ENCODE results near the gene RRBP1. TPM values are rescaled to one million over a fixed set of nuclear protein-coding genes. Genes with fewer than 3 reads are reported as not detected.
A peak's percentile ranks its signal among the peaks of the same experiment; 100 is the strongest.

Gene RRBP1
- total and polyA plus RNA-seq, 2 donors (not counting 3 experiments of a cell fraction or from before 2014, with no cell fraction given): 50.3 to 236 TPM

DNA sequence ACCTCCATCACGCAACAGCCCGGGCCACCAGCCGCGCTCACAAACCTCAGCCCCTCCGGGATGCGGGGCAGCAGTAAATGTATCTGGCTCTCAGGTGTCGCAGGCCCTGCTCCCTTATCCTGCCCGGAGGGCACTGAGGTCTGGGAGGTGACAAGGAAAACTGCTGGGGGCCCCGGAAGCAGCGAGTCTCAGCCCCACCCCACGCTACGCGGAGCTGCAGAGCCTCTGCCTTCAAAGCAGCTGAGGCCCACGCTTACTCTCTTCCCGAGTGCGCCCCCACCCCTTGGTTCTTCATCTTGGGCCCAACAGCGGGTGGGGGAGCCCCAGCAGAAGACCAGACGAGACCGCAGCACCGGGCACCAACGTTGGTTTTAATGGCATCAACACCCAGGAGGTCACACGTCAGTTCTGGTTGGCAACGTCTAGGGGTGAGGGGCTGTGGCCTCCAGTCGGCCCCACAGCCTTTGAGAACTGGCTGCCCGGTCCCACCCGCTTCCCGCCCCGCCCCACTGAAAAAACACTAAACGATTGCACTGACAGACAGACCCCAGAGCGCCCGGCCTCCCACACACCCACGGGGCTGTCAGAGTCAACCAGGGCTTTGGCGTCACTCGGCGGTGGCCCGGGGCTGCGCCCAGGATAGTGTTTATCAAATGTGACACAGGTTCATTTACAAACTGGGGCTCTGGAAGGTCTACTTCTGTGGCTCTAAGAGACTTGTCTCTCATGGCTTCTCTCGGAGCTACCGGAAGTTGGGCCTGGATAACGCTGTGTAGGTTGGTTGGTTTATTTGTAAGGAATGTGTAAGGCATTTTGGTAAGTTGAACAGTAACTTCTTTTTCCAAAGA lies 68.5 kb downstream of the RRBP1 start:
- H3K27ac ChIP-seq (ENCODE audit: insufficient read depth, low read depth, low read length): no peak overlapping the region
- FAIRE-seq (no peak), DNase-seq (ENCODE audit: low read depth, low spot score) (no peak)
- dilution Hi-C loops (cut with MboI; ENCODE audit: extremely low pct_ligation_motif_present, low sequenced_read_pairs) (no loop called here), intact Hi-C loops (cut with micrococcal nuclease) (no loop called here)
- no peaks in the 10 kb centered on the region for H3K27me3 ChIP-seq (ENCODE audit: control insufficient read depth in 2 of 2, insufficient read depth in 2 of 2, low read length in 2 of 2)
- H3K4me1 ChIP-seq (ENCODE audit: control insufficient read depth, extremely low read depth, insufficient read depth, low read length): no peaks in the 10 kb centered on the region
- no peaks in the 10 kb centered on the region for H3K9me1 ChIP-seq (replicated peaks; ENCODE audit: control insufficient read depth, extremely low read depth, insufficient read depth, low read length)
- ChIA-PET POLR2A (no interaction called here), CTCF (interaction anchor here (0.7 to 7.7 kb wide), 7 partner anchors 44 to 325 kb away, joined by 3 to 89 read pairs (median 4); partner anchors contain the start of genes BFSP1 and DSTN)
- H3K9me3 ChIP-seq (replicated peaks; ENCODE audit: control insufficient read depth, insufficient read depth, low read length): no peaks in the 10 kb centered on the region
- H2AFZ ChIP-seq (ENCODE audit: low read depth, low read length): no peak overlapping the region
- H3K4me3 ChIP-seq (replicated peaks in 1 of 3; ENCODE audit: insufficient read depth in 1 of 3, low read depth in 1 of 3, low read length in 3 of 3): no peak overlapping the region
- no peaks in the 10 kb centered on the region for H3K79me2 ChIP-seq (ENCODE audit: control insufficient read depth, insufficient read depth, low read length)
- peaks cover 4 to 40% of the 10 kb centered on the region in 2 experiments for H3K36me3 ChIP-seq (ENCODE audit: control insufficient read depth in 2 of 2, extremely low read depth in 1 of 2, insufficient read depth in 2 of 2, low read length in 2 of 2)
- TSS peak; percentile 99 for BruUV-seq (replicated peaks)
- TF ChIP-seq EZH2 (IDR thresholded peaks at IDR 0.05; ENCODE audit: borderline replicate concordance, low read depth, low read length, severe bottlenecking) (no peak), POLR2A (IDR thresholded peaks at IDR 0.05; ENCODE audit: low read depth, low read length) (no peak), GATA2 (IDR thresholded peaks at IDR 0.05; ENCODE audit: insufficient read depth, insufficient read length, low read depth, low read length) (no peak), MYC (IDR thresholded peaks at IDR 0.05; ENCODE audit: low read depth, low read length) (no peak), JUN (IDR thresholded peaks at IDR 0.05; ENCODE audit: borderline replicate concordance, insufficient read depth, insufficient read length, low read depth) (no peak), POLR2AphosphoS5 (IDR thresholded peaks at IDR 0.05; ENCODE audit: insufficient read depth, low read depth, low read length) (no peak), FOS (IDR thresholded peaks at IDR 0.05; ENCODE audit: borderline replicate concordance, insufficient read depth, low read length) (no peak)
- TF ChIP-seq, protein P1, sequence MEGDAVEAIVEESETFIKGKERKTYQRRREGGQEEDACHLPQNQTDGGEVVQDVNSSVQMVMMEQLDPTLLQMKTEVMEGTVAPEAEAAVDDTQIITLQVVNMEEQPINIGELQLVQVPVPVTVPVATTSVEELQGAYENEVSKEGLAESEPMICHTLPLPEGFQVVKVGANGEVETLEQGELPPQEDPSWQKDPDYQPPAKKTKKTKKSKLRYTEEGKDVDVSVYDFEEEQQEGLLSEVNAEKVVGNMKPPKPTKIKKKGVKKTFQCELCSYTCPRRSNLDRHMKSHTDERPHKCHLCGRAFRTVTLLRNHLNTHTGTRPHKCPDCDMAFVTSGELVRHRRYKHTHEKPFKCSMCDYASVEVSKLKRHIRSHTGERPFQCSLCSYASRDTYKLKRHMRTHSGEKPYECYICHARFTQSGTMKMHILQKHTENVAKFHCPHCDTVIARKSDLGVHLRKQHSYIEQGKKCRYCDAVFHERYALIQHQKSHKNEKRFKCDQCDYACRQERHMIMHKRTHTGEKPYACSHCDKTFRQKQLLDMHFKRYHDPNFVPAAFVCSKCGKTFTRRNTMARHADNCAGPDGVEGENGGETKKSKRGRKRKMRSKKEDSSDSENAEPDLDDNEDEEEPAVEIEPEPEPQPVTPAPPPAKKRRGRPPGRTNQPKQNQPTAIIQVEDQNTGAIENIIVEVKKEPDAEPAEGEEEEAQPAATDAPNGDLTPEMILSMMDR (IDR thresholded peaks at IDR 0.05; ENCODE audit: extremely low read depth in 1 of 2, insufficient read depth in 1 of 2, low read depth in 1 of 2, low read length in 2 of 2): no peak
- TF ChIP-seq, protein P2, sequence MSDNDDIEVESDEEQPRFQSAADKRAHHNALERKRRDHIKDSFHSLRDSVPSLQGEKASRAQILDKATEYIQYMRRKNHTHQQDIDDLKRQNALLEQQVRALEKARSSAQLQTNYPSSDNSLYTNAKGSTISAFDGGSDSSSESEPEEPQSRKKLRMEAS (IDR thresholded peaks at IDR 0.05; ENCODE audit: insufficient read depth, insufficient read length): no peak
- H4K20me1 ChIP-seq (replicated peaks; ENCODE audit: control insufficient read depth, extremely low read depth, insufficient read depth, low read length): no peaks in the 10 kb centered on the region
- H3K9ac ChIP-seq (replicated peaks; ENCODE audit: extremely low read depth, insufficient read depth, low read length): no peak overlapping the region
- no peak overlapping the region for H3K4me2 ChIP-seq (ENCODE audit: insufficient read depth, low read length)
